HG03460 (cell line): ENCODE measurements around the gene LIN37.
"Not testable (repeated sequence)": the region's sequence is repeated elsewhere in the genome, so short reads cannot be mapped to it uniquely, and the experiment has no call there.

ENCODE experiments used
- ATAC-seq: cut with Tn5 transposase; IDR thresholded peaks from one replicate; pipeline ENCODE4 v1.9.1; 2021; ENCODE audit not compliant: unreplicated experiment

The LIN37 gene

DNA sequence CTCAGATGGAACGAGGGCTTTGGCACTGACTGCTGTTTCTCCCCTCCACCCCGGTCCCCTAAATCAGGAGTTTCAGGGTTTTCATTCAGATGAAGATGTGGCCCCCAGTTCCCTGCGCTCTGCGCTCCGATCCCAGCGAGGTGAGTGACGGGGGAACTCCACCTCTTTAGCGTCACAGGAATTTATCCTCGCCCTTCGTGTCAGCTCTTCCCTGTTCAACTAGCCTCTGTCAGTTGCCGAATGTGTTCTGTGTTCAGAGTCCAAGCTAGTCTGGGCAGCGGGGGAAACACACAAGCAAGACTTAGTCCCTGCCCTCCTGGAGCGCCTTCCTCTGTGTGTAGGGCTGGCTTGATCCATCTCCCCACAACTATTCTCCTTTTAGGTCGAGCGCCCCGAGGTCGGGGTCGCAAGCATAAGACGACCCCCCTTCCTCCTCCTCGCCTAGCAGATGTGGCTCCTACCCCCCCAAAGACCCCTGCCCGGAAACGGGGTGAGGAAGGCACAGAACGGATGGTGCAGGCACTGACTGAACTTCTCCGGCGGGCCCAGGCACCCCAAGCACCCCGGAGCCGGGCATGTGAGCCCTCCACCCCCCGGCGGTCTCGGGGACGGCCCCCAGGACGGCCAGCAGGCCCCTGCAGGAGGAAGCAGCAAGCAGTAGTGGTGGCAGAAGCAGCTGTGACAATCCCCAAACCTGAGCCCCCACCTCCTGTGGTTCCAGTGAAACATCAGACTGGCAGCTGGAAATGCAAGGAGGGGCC is 28.8 kb upstream of the LIN37 start:
- ATAC-seq, result no peak

DNA sequence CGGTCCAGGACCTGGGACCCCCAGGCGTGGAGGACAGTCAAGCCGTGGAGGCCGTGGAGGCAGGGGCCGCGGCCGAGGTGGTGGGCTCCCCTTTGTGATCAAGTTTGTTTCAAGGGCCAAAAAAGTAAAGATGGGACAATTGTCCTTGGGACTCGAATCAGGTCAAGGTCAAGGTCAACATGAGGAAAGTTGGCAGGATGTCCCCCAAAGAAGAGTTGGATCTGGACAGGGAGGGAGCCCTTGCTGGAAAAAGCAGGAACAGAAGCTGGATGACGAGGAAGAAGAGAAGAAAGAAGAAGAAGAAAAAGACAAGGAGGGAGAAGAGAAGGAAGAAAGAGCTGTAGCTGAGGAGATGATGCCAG is 28.2 kb upstream of the LIN37 start:
- ATAC-seq, result no peak

DNA sequence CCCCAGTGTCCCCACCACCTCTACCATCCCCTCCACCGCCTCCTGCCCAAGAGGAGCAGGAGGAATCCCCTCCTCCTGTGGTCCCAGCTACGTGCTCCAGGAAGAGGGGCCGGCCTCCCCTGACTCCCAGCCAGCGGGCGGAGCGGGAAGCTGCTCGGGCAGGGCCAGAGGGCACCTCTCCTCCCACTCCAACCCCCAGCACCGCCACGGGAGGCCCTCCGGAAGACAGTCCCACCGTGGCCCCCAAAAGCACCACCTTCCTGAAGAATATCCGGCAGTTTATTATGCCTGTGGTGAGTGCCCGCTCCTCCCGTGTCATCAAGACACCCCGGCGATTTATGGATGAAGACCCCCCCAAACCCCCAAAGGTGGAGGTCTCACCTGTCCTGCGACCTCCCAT is 27.7 kb upstream of the LIN37 start:
- ATAC-seq, result no peak

DNA sequence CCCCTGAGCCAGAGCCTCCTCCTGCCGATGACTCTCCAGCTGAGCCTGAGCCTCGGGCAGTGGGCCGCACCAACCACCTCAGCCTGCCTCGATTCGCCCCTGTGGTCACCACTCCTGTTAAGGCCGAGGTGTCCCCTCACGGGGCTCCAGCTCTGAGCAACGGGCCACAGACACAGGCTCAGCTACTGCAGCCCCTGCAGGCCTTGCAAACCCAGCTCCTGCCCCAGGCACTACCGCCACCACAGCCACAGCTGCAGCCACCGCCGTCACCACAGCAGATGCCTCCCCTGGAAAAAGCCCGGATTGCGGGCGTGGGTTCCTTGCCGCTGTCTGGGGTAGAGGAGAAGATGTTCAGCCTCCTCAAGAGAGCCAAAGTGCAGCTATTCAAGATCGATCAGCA is 27.0 kb upstream of the LIN37 start:
- ATAC-seq, result no peak

DNA sequence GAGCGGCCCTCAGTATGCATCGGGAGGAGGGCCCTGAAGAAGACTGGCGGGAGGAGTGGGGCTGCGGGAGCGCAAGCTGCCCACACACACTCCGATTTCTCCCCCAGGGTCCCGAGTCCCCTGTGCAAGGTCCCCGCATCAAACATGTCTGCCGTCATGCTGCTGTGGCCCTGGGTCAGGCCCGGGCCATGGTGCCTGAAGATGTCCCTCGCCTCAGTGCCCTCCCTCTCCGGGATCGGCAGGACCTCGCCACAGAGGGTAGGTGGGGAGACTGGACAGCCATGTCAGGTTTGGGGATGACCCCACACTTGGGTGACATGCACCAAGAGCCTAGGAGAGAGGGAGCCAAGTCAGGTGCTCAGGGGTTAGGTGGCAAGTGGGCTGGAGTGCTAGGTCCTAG is 25.9 kb upstream of the LIN37 start:
- no peak for ATAC-seq

DNA sequence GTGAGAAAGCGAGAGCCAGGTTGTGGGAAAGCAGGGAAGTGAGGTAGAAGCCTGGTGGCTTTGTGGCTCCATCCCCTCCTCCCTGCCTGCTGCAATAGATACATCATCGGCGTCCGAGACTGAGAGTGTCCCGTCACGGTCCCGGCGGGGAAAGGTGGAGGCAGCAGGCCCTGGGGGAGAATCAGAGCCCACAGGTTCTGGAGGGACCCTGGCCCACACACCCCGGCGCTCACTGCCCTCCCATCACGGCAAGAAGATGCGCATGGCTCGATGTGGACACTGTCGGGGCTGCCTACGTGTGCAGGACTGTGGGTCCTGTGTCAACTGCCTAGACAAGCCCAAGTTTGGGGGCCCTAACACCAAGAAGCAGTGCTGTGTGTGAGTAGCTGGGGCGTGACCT is 25.5 kb upstream of the LIN37 start:
- ATAC-seq, result no peak

DNA sequence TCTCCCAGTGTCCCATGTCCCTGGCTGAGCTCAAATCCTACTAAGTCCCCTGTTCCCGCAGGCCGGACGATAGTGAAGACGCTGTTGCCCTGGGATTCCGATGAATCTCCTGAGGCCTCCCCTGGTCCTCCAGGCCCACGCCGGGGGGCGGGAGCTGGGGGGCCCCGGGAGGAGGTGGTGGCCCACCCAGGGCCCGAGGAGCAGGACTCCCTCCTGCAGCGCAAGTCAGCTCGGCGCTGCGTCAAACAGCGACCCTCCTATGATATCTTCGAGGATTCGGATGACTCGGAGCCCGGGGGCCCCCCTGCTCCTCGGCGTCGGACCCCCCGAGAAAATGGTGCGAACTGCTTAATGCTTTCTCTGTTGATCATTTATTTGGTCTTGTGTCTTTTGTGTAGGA is 24.7 kb upstream of the LIN37 start:
- no peak for ATAC-seq

DNA sequence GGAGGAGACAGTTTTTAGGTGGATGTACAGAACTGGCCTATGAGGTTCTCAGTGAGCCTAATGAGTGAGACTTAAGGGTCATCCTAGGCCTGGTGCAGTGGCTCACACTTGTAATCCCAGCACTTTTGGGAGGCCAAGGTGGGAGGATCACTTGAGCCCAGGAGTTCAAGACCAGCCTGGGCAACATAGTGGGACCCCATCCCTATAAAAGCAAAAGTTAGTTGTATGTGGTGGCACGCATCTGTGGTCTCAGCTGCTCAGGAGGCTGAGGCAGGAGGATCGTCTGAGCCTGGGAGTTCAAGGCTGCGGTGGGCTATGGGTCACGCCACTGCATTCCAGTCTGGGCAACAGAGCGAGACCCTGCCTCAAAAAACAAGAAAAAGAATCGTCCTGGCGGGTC is 24.2 kb upstream of the LIN37 start:
- not testable (repeated sequence) for ATAC-seq

DNA sequence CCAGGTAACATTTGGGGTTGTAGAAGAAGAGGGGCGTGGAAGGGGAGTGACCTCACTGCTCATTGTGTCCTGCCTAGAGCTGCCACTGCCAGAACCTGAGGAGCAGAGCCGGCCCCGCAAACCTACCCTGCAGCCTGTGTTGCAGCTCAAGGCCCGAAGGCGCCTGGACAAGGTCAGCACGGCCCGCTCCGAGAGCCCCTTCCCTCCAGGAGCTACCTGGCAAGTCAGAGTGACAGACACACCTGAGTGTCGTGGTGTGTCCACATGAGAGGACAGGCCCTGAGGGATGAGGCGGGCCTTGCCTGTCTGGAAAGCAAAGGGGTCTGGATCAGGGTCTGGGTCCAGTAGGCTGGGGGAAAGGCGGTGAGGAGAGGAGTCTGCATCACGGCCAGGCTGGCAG is 23.8 kb upstream of the LIN37 start:
- ATAC-seq, result no peak

DNA sequence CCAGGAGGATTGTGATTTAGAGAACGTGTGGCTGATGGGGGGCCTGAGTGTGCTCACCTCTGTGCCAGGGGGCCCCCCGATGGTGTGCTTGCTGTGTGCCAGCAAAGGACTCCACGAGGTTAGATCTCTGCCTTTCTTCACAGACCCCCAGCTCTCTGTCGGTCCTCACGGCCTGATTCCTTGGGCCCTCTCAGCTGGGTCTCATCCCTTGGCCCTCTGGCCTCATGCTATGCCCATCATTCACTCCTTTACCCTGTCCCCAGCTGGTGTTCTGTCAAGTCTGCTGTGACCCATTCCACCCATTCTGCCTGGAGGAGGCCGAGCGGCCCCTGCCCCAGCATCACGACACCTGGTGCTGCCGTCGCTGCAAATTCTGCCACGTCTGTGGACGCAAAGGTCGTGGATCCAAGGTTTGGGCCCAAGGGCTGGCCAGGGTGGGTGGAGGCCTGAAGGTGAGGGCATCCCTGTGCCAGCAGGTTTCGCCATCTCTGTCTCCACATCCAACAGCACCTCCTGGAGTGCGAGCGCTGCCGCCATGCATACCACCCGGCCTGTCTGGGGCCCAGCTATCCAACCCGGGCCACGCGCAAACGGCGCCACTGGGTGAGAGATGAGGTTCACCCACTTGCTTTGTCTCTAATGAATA is 23.0 kb upstream of the LIN37 start:
- ATAC-seq, result no peak

DNA sequence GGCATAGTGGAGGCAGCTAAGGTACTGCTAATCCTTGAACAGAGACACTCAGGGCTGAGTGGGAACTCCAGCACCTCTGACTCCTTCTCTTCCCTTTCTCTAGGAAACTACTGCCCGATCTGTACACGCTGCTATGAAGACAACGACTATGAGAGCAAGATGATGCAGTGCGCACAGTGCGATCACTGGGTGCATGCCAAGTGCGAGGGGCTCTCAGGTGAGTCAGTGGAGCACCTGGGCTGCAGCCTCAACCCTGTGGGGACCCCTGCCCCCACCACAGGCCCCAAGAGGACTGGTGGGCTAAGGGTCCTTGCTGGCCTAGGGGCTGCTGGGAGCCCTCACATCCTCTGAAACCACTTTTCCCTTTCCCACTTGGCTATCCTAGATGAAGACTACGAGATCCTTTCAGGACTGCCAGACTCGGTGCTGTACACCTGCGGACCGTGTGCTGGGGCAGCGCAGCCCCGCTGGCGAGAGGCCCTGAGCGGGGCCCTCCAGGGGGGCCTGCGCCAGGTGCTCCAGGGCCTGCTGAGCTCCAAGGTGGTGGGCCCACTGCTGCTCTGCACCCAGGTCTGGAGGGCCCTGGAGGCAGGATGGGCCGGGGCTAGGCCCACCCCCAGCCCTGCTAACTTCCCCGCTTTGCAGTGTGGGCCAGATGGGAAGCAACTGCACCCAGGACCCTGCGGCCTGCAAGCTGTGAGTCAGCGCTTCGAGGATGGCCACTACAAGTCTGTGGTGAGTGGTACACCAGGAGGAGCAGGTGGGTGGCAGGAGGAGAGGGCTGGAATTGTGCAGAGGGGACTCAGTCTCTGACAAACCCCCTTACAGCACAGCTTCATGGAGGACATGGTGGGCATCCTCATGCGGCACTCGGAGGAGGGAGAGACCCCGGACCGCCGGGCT is 21.1 kb upstream of the LIN37 start:
- ATAC-seq, result no peak

DNA sequence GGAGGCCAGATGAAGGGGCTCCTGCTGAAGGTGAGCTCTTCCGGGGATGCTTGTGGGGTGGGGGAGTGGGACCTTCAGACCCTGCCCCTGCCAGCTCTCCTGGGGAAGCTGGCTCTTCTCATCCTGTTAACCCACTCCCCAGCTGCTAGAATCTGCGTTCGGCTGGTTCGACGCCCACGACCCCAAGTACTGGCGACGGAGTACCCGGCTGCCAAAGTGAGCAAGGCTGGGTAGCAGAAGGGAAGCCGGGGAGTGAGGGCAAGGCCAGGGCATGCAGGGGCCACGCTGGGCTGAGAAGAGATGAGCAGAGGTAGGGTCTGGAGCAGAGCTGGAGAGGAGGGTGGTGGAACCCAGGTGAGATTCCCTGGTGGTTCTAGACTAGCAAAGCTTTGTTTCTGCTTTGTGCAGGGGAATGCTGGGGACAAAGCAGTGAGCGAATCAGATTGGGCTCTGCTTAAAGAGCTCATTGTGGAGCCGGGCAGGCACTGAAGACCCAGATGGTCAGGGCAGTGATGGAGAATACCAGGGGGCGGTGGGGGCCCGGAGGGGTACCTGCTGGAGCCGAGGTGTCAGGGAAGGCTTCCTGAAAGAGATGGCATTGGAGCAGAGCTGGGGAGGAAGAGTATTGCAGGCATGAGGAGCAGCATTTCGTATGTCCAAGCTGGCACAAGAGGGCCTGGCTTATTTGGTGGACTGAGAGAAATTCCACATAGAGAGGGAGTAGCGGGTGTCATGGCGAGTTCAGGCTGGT is 20.2 kb upstream of the LIN37 start:
- ATAC-seq, result no peak

DNA sequence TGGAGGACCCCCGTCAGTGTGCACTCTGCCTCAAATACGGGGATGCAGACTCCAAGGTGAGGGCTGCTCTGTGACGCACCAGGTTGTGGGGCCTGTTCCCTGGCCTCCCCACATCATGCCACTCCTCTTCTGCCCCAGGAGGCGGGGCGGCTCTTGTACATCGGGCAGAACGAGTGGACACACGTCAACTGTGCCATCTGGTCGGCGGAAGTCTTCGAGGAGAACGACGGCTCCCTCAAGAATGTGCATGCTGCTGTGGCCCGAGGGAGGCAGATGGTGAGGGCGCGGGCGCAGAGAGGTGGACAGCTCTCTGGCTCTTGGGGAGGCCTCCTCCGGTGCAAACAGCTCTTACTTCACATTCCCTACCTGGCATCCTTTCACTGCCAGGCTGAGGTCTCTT is 19.4 kb upstream of the LIN37 start:
- ATAC-seq, result no peak

DNA sequence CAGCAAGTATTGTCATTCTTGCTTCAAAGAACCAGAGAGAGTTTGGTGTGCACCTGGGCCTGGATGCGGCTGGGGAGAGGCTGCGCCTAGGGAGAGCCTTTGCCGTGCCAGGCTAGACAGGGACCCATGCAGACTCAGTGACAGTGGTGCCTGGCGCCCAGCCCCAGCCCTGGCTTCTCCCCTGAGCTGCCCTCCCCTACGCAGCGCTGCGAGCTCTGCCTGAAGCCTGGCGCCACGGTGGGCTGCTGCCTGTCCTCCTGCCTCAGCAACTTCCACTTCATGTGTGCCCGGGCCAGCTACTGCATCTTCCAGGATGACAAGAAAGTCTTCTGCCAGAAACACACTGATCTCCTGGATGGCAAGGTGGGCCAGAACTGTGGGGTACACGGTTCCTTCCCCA is 18.6 kb upstream of the LIN37 start:
- ATAC-seq, result no peak

DNA sequence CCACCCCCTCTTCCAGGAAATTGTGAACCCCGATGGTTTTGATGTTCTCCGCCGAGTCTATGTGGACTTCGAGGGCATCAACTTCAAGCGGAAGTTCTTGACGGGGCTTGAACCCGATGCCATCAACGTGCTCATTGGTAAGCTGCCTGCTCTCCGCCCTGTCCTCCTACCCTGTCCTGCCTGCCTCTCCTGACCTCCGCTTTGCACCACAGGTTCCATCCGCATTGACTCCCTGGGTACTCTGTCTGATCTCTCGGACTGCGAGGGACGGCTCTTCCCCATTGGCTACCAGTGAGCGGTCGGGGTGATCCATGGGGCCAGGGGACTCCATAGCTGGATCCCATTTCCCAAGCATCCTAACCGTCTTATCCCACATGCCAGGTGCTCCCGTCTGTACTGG is 18.1 kb upstream of the LIN37 start:
- no peak for ATAC-seq

DNA sequence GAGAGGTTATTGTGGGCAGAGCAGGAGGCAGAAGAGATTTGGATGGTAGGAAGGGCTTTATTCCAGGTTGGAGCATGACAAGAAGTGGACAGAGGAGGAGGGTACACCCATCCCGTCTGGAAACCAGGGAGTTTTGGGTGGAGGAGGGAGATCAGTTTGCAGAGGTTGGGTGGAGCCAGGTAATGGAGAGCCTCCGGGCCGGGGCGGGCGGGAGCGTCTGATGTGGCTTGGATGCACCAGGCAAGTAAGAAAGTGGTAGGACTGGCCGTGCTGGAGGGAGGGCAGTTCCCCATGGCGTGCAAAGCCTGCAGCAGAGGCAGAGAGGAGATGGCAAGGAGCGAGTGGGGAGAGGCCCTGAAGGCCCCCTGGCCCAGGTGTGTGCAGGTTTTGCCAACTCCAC is 17.0 kb upstream of the LIN37 start:
- ATAC-seq, result no peak

DNA sequence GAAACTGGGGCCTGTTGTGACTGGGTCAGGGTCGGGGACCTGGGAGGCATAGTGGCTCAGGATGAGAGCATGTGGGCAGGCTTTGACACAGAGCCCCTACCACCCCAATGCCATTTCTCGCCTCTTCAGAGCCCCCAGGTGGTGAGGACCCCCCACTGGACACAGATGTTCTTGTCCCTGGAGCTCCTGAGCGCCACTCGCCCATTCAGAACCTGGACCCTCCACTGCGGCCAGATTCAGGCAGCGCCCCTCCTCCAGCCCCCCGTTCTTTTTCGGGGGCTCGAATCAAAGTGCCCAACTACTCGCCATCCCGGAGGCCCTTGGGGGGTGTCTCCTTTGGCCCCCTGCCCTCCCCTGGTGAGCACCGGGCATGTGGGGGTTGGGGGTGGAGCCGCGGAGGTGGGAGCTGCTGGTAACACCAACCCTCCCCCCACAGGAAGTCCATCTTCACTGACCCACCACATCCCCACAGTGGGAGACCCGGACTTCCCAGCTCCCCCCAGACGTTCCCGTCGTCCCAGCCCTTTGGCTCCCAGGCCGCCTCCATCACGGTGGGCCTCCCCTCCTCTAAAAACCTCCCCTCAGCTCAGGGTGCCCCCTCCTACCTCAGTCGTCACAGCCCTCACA is 16.5 kb upstream of the LIN37 start:
- no peak for ATAC-seq

DNA sequence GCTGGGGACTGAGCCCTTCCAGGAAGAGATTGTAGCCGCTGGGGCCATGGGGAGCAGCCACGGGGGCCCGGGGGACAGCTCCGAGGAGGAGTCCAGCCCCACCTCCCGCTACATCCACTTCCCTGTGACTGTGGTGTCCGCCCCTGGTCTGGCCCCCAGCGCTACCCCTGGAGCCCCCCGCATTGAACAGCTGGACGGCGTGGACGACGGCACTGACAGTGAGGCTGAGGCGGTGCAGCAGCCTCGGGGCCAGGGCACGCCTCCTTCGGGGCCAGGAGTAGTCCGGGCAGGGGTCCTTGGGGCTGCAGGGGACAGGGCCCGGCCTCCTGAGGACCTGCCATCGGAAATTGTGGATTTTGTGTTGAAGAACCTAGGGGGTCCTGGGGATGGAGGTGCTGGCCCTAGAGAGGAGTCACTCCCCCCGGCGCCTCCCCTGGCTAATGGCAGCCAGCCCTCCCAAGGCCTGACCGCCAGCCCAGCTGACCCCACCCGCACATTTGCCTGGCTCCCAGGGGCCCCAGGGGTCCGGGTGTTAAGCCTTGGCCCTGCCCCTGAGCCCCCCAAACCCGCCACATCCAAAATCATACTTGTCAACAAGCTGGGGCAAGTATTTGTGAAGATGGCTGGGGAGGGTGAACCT is 15.7 kb upstream of the LIN37 start:
- no peak for ATAC-seq

DNA sequence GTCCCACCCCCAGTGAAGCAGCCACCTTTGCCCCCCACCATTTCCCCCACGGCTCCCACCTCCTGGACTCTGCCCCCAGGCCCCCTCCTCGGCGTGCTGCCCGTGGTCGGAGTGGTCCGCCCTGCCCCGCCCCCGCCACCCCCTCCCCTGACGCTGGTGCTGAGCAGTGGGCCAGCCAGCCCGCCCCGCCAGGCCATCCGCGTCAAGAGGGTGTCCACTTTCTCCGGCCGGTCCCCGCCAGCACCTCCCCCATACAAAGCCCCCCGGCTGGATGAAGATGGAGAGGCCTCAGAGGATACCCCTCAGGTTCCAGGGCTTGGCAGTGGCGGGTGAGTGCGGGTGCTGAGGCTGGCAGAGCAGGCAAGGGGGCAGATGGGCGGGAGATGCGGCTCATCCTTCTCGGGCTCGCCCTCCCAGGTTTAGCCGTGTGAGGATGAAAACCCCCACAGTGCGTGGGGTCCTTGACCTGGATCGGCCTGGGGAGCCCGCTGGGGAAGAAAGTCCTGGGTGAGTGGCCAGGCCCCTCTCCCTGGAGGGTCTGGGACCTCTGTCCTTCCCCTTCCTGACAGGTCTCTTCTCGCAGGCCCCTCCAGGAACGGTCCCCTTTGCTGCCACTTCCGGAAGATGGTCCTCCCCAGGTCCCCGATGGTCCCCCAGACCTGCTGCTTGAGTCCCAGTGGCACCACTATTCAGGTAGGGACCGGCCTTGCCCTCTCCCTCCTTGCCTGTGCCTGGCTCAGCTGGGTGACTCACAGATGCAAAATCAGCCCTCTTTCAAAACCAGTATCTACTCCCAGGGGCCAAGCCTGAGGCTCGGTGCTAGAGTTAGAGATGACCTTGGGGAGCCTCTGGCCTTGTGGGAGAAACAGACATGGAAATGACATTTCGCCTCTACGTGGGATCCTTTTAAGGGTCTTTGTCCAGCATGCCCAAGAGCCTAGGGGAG is 14.9 kb upstream of the LIN37 start:
- no peak for ATAC-seq
